SK-N-SH (cell line): ENCODE results near the gene FYCO1. TPM values are rescaled to one million over a fixed set of nuclear protein-coding genes. Genes with fewer than 3 reads are reported as not detected.

ENCODE experiments used
- CTCF ChIA-PET: fragments of 300-600, 350-600 bp; formaldehyde crosslinking; extraction: SDS; loops from one replicate; lab custom pipeline; 2021; lab: Yijun Ruan, JAX
- POLR2A ChIA-PET: fragments of 350-600 bp; sonication (Branson Sonifier 250); formaldehyde crosslinking; extraction: SDS; loops from one replicate; lab custom pipeline; 2020; ENCODE audit warnings: antibody characterized with exemption, inconsistent platforms; lab: Yijun Ruan, JAX
- DNase-seq: peaks from one replicate; pipeline ENCODE4 v3.0.0; 2012
- H2AFZ ChIP-seq: fragments of 200-600 bp; sonication (generic); 2 replicates; pipeline ENCODE4 v1.8.1; 2016; ENCODE audit warnings: antibody characterized with exemption, mild to moderate bottlenecking, low read depth
- H3F3A ChIP-seq: fragments of 200-600 bp; sonication (generic); replicated peaks from 2 replicates; pipeline ENCODE3; 2016; ENCODE audit warnings: antibody characterized with exemption, mild to moderate bottlenecking; ENCODE audit not compliant: insufficient read depth
- H3K27ac ChIP-seq, 2 experiments: fragments of 200-500 bp in 1 of 2; fragments of 200-600 bp in 1 of 2; sonication (Bioruptor generic) in 1 of 2; sonication (generic), shearing (Covaris generic) in 1 of 2; 2 replicates each; pipeline versions ENCODE4 v1.5.1 to v1.6.1; 2014 to 2016; ENCODE audit warnings: low read depth in 2 of 2, inconsistent platforms in 1 of 2, low read length in 1 of 2, mild to moderate bottlenecking in 1 of 2, mixed read lengths in 1 of 2
- H3K27me3 ChIP-seq: fragments of 200-600 bp; sonication (generic), shearing (Covaris generic); 2 replicates; pipeline ENCODE4 v1.6.1; 2016; ENCODE audit warnings: mixed run types; ENCODE audit not compliant: insufficient read depth
- H3K36me3 ChIP-seq, 2 experiments: fragments of 200-500 bp in 1 of 2; fragments of 200-600 bp in 1 of 2; sonication (Bioruptor generic) in 1 of 2; sonication (generic) in 1 of 2; replicated peaks in 1 of 2; 2 replicates each; pipeline versions ENCODE3 to v1.5.1; 2014 to 2016; ENCODE audit warnings: low read length in 1 of 2, mild to moderate bottlenecking in 1 of 2; ENCODE audit not compliant: insufficient read depth in 2 of 2, control insufficient read depth in 1 of 2
- H3K4me1 ChIP-seq, 2 experiments: fragments of 200-500 bp in 1 of 2; fragments of 200-600 bp in 1 of 2; sonication (Bioruptor generic) in 1 of 2; sonication (generic), shearing (Covaris generic) in 1 of 2; 2 replicates each; pipeline versions ENCODE4 v1.5.1 to v1.6.1; 2014 to 2016; ENCODE audit warnings: low read depth in 1 of 2, low read length in 1 of 2, mixed run types in 1 of 2; ENCODE audit not compliant: insufficient read depth in 2 of 2, control insufficient read depth in 1 of 2
- H3K4me2 ChIP-seq: fragments of 200-600 bp; sonication (generic), shearing (Covaris generic); 2 replicates; pipeline ENCODE4 v1.6.1; 2017; ENCODE audit warnings: mixed run types
- H3K4me3 ChIP-seq, 2 experiments: fragments of 200-500 bp in 1 of 2; fragments of 200-600 bp in 1 of 2; sonication (Bioruptor generic) in 1 of 2; sonication (generic), shearing (Covaris generic) in 1 of 2; 2 replicates each; pipeline versions ENCODE4 v1.5.1 to v1.8.1; 2014 to 2016; ENCODE audit warnings: low read depth in 2 of 2, inconsistent platforms in 1 of 2, low read length in 1 of 2, mild to moderate bottlenecking in 1 of 2, mixed read lengths in 1 of 2, moderate library complexity in 1 of 2
- H3K79me2 ChIP-seq: fragments of 200-600 bp; sonication (generic); 2 replicates; pipeline ENCODE4 v1.8.1; 2017; ENCODE audit warnings: mild to moderate bottlenecking; ENCODE audit not compliant: insufficient read depth
- H3K9ac ChIP-seq: fragments of 200-600 bp; sonication (generic); 2 replicates; pipeline ENCODE4 v1.6.1; 2017; ENCODE audit warnings: mixed run types
- H3K9me2 ChIP-seq: fragments of 200-600 bp; sonication (generic); 2 replicates; pipeline ENCODE4 v1.6.1; 2017; ENCODE audit warnings: mixed run types
- H3K9me3 ChIP-seq: fragments of 200-600 bp; sonication (generic); 2 replicates; pipeline ENCODE4 v1.6.1; 2017; ENCODE audit warnings: mixed run types, mild to moderate bottlenecking, moderate library complexity
- H4K20me1 ChIP-seq: fragments of 200-600 bp; sonication (generic); 2 replicates; pipeline ENCODE4 v1.6.1; 2017; ENCODE audit warnings: mild to moderate bottlenecking, mixed run types; ENCODE audit not compliant: insufficient read depth
- CHD2 ChIP-seq: fragments of 150-350 bp; IDR thresholded peaks from 2 replicates; pipeline ENCODE4 v1.6.1; 2018; ENCODE audit warnings: low read length; ENCODE audit not compliant: partially characterized antibody
- ELF1 ChIP-seq: IDR thresholded peaks from 2 replicates; pipeline ENCODE4 v1.4.0; 2012
- FOXJ3 ChIP-seq: sonication (generic); formaldehyde crosslinking; IDR thresholded peaks from 2 replicates; pipeline ENCODE4 v1.5.1; 2020; ENCODE audit warnings: mild to moderate bottlenecking, missing genetic modification reagents
- FOXM1 ChIP-seq: IDR thresholded peaks from 2 replicates; pipeline ENCODE4 v1.4.0; 2012; ENCODE audit warnings: low read depth, mild to moderate bottlenecking
- GABPA ChIP-seq: IDR thresholded peaks from 2 replicates; pipeline ENCODE4 v1.4.0; 2012; ENCODE audit warnings: low read depth, mild to moderate bottlenecking
- IRF3 ChIP-seq: fragments of 150-350 bp; IDR thresholded peaks from 2 replicates; pipeline ENCODE4 v1.6.1; 2016; ENCODE audit warnings: mild to moderate bottlenecking, low read depth, low read length
- MAX ChIP-seq: IDR thresholded peaks from 2 replicates; pipeline ENCODE4 v1.4.0; 2012; ENCODE audit warnings: low read depth
- MEF2A ChIP-seq: IDR thresholded peaks from 2 replicates; pipeline ENCODE4 v1.4.0; 2012; ENCODE audit warnings: low read depth, borderline replicate concordance
- MXI1 ChIP-seq: IDR thresholded peaks from 2 replicates; pipeline ENCODE4 v1.6.1; 2012; ENCODE audit warnings: mild to moderate bottlenecking, low read depth, low read length, improper control_type of control experiment
- NRF1 ChIP-seq: IDR thresholded peaks from 2 replicates; pipeline ENCODE4 v1.6.1; 2012; ENCODE audit warnings: low read depth, mild to moderate bottlenecking, low read length
- PBX3 ChIP-seq: IDR thresholded peaks from 2 replicates; pipeline ENCODE4; 2012
- POLR2AphosphoS5 ChIP-seq: IDR thresholded peaks from 2 replicates; pipeline ENCODE4 v1.6.1; 2012; ENCODE audit warnings: low read depth, low read length
- RFX5 ChIP-seq: IDR thresholded peaks from 2 replicates; pipeline ENCODE4 v1.6.1; 2012; ENCODE audit warnings: mild to moderate bottlenecking, improper control_type of control experiment, low read length
- RXRA ChIP-seq: IDR thresholded peaks from 2 replicates; pipeline ENCODE4 v1.4.0; 2012; ENCODE audit warnings: low read depth, mild to moderate bottlenecking, borderline replicate concordance
- SIN3A ChIP-seq: IDR thresholded peaks from 2 replicates; pipeline ENCODE4 v1.6.1; 2012; ENCODE audit warnings: low read depth, mild to moderate bottlenecking, low read length, moderate library complexity, borderline replicate concordance
- TAF1 ChIP-seq: IDR thresholded peaks from 2 replicates; pipeline ENCODE4 v1.6.1; 2012; ENCODE audit warnings: low read depth, mild to moderate bottlenecking, low read length, moderate library complexity, borderline replicate concordance
- TCF12 ChIP-seq: IDR thresholded peaks from 2 replicates; pipeline ENCODE4 v1.4.0; 2012
- YY1 ChIP-seq: IDR thresholded peaks from 2 replicates; pipeline ENCODE4 v1.4.0; 2012; ENCODE audit warnings: low read depth, mild to moderate bottlenecking
- WGBS: methylation state at CpG from one replicate; pipeline ENCODE4 v1.1.6; 2017; ENCODE audit warnings: low lambda C conversion rate; 5-methylcytosine and 5-hydroxymethylcytosine counted together
- polyA plus RNA-seq, 3 experiments: library from polyadenylated mRNA; depleted of rRNA; stranded (reverse); fragments of >200 nt; gene quantifications; 2 replicates each; pipeline ENCODE4 v1.2.3, GENCODE V29; 2012
- TF ChIP-seq, protein P1 (sequence below): fragments of 150-350 bp; IDR thresholded peaks from 2 replicates; pipeline ENCODE4 v1.6.1; 2017; ENCODE audit warnings: antibody characterized with exemption, low read length, low read depth, borderline replicate concordance

The FYCO1 gene
- polyA plus RNA-seq, 1 of the 3 experiments (the other 2 are of a cell fraction), result 5.5 TPM

- Histone ChIP-seq H3K9ac (no peak overlapping the region), H3K36me3 (no peaks in the 10 kb centered on the region), H3F3A (no peaks in the 10 kb centered on the region), H3K27ac (no peak overlapping the region), H3K79me2 (no peaks in the 10 kb centered on the region), H3K27me3 (no peaks in the 10 kb centered on the region; the same call in 1 of the 2 replicates), H3K4me1 (no peaks in the 10 kb centered on the region; a peak in 1 of 4 replicates), H4K20me1 (no peaks in the 10 kb centered on the region), H2AFZ (no peak overlapping the region), H3K9me3 (no peaks in the 10 kb centered on the region), H3K4me3 (no peak overlapping the region), H3K9me2 (no peaks in the 10 kb centered on the region), H3K4me2 (no peak overlapping the region)
- ChIA-PET POLR2A (no interaction called here), CTCF (interaction anchor here (1.5 to 1.9 kb wide), 2 partner anchors 23 to 173 kb away, joined by 3 to 7 read pairs; no protein-coding TSS in a partner anchor)
- TF ChIP-seq YY1 (no peak), FOXJ3 (CRISPR knock-in tag) (no peak), CHD2 (no peak), POLR2AphosphoS5 (no peak), MAX (no peak), RFX5 (no peak), SIN3A (no peak), MEF2A (no peak), TCF12 (no peak), FOXM1 (no peak), IRF3 (no peak), NRF1 (no peak), RXRA (no peak), GABPA (no peak), TAF1 (no peak), PBX3 (no peak), ELF1 (no peak), MXI1 (no peak)
- TF ChIP-seq, protein P1, sequence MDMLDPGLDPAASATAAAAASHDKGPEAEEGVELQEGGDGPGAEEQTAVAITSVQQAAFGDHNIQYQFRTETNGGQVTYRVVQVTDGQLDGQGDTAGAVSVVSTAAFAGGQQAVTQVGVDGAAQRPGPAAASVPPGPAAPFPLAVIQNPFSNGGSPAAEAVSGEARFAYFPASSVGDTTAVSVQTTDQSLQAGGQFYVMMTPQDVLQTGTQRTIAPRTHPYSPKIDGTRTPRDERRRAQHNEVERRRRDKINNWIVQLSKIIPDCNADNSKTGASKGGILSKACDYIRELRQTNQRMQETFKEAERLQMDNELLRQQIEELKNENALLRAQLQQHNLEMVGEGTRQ, result no peak
- no peak for DNase-seq
- WGBS, result 42% methylated on average over 3 of the region's 3 CpGs
These were observed 90.7 kb downstream of the FYCO1 start for GRCh38 chr3:45904931-45905330.
